ENCODE results near the gene TRPM3.

GRCh38 chr9:71071633-71072032 is 49.8 kb downstream of the TRPM3 start:
- TF ChIP-seq CTCF (IDR thresholded peaks at IDR 0.05 in 4 of 5, conservative IDR thresholded peaks at IDR 0.05 in 1 of 5) (no peak), POLR2A (IDR thresholded peaks at IDR 0.05) (no peak)

All from gastrocnemius medialis (tissue), 4 donors.